Esophagus muscularis mucosa (tissue), 4 donors: ENCODE data around the gene MET. TPM values are rescaled to one million over a fixed set of nuclear protein-coding genes. Genes with fewer than 3 reads are reported as not detected.
A peak's percentile ranks its signal among the peaks of the same experiment; 100 is the strongest.
"Not testable (repeated sequence)": the region's sequence is repeated elsewhere in the genome, so short reads cannot be mapped to it uniquely, and the experiment has no call there.

Experiments
- DNase-seq: peaks from one replicate; pipeline ENCODE4 v3.0.0-alpha.2; 2017; ENCODE audit errors: extremely low spot score
- H3K27ac ChIP-seq, 4 donors: fragments of 200-600 bp; sonication (generic); replicated peaks in 1 of 4; 1 replicate in 3 of 4; 2 replicates in 1 of 4; pipeline ENCODE4 v1.5.1; 2016 to 2019; ENCODE audit warnings: mild to moderate bottlenecking in 1 of 4
- H3K27me3 ChIP-seq, 4 donors: fragments of 200-600 bp; sonication (generic); one replicate each; pipeline versions ENCODE4 v1.5.1 to v1.6.0; 2016 to 2019
- H3K36me3 ChIP-seq, 4 donors: fragments of 200-600 bp; sonication (generic); one replicate each; pipeline ENCODE4 v1.5.1; 2016 to 2019
- H3K4me1 ChIP-seq, 4 donors: fragments of 200-600 bp; sonication (generic); one replicate each; pipeline ENCODE4 v1.5.1; 2016 to 2019
- H3K4me3 ChIP-seq, 4 donors: fragments of 200-600 bp; sonication (generic); 1 replicate in 2 of 4; 2 replicates in 2 of 4; pipeline ENCODE4 v1.5.1; 2016 to 2019; ENCODE audit warnings: mild to moderate bottlenecking in 4 of 4, moderate library complexity in 1 of 4
- H3K9me3 ChIP-seq, 4 donors: fragments of 200-600 bp; sonication (generic); 1 replicate in 3 of 4; 2 replicates in 1 of 4; pipeline ENCODE4 v1.5.1; 2016 to 2019
- EP300 ChIP-seq: sonication (generic); formaldehyde crosslinking; IDR thresholded peaks from one replicate; pipeline ENCODE4 v1.6.1; 2017; ENCODE audit warnings: antibody characterized with exemption
- POLR2A ChIP-seq: fragments of 450-650 bp; IDR thresholded peaks from one replicate; pipeline ENCODE4 v1.6.1; 2017; ENCODE audit warnings: antibody characterized with exemption, moderate library complexity, mild to moderate bottlenecking, low read depth
- POLR2AphosphoS5 ChIP-seq, 2 donors: sonication (generic); formaldehyde crosslinking; IDR thresholded peaks; one replicate each; pipeline ENCODE4 v1.6.1; 2017; ENCODE audit warnings: antibody characterized with exemption in 2 of 2
- WGBS: methylation state at CpG from one replicate; pipeline ENCODE4 v1.1.5; 2018; 5-methylcytosine and 5-hydroxymethylcytosine counted together
- intact Hi-C: fragments of 100-400 bp; cut with DNase I; formaldehyde crosslinking; loops from one replicate; pipeline ENCODE4 v1.15.1; 2023
- total RNA-seq, 4 donors: library from RNA; depleted of rRNA; stranded (reverse); fragments of >200 nt; gene quantifications; one replicate each; pipeline versions ENCODE4 v1.1.0 to v1.2.1, GENCODE V29; 2016
- TF ChIP-seq, protein P1 (sequence below), 3 experiments: fragments of 200-600 bp in 2 of 3; fragments of 450-650 bp in 1 of 3; sonication (generic) in 2 of 3; IDR thresholded peaks; one replicate each; pipeline ENCODE4 v1.5.1; 2017 to 2019; ENCODE audit warnings: antibody characterized with exemption in 3 of 3, mild to moderate bottlenecking in 2 of 3, moderate library complexity in 1 of 3

Gene MET
- total RNA-seq, 4 donors from 2014 or later = 12.0 to 27.2 (median 15.7) TPM

DNA sequence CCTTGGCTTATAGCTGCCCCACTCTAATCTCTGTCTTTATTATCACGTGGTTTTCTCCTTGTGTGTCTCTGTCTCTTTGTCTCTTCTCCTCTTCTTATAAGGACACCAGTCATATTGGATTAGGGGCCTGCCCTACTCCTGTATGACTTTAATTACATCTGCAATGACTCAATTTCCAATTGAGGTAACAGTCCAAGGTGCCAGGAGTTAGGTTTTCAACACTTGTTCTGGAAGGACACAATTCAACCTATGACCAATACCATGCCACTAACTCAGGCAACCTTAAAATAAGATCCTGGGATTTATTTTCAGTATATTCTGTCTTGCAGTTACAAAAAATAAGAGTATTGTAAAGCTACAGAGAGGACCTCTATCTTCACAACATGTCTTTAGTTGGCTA lies 21.6 kb upstream of the MET start:
- H3K36me3 ChIP-seq = no peaks in the 10 kb centered on the region
- no peak for DNase-seq
- no peaks in the 10 kb centered on the region for H3K9me3 ChIP-seq
- 73% methylated on average over 1 of the region's 1 CpG for WGBS
- no peaks in the 10 kb centered on the region for H3K27me3 ChIP-seq
- no peak overlapping the region for H3K27ac ChIP-seq
- peaks cover 0 to 10% (median 3%) of the 10 kb centered on the region in 4 donors for H3K4me1 ChIP-seq
- H3K4me3 ChIP-seq = no peak overlapping the region
- intact Hi-C loops = no loop called here
- TF ChIP-seq POLR2A (no peak), EP300 (no peak), POLR2AphosphoS5 (IDR thresholded peaks at IDR 0.05) (no peak)
- TF ChIP-seq, protein P1, sequence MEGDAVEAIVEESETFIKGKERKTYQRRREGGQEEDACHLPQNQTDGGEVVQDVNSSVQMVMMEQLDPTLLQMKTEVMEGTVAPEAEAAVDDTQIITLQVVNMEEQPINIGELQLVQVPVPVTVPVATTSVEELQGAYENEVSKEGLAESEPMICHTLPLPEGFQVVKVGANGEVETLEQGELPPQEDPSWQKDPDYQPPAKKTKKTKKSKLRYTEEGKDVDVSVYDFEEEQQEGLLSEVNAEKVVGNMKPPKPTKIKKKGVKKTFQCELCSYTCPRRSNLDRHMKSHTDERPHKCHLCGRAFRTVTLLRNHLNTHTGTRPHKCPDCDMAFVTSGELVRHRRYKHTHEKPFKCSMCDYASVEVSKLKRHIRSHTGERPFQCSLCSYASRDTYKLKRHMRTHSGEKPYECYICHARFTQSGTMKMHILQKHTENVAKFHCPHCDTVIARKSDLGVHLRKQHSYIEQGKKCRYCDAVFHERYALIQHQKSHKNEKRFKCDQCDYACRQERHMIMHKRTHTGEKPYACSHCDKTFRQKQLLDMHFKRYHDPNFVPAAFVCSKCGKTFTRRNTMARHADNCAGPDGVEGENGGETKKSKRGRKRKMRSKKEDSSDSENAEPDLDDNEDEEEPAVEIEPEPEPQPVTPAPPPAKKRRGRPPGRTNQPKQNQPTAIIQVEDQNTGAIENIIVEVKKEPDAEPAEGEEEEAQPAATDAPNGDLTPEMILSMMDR (IDR thresholded peaks at IDR 0.05) = no peak

DNA sequence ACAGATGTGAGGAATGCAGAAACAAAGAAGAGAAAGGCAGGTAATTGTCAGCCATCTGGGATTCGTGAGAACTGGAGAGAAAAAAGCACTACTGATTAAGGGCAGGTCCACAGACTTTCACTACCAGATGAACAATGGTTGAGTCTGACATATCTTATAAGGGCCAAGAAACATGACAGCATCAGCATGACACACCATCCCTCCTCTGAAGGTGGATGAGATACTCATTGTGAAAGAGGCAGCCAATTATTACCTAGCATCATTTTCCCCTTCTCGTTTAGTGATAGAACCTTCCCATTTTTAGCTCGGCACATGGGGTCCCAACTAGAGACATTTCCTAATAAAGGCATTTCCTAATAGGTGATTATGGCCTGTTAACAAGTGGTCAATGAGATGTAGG lies 19.2 kb upstream of the MET start:
- H3K27ac ChIP-seq = peak overlapping the region in 2 of 4 donors; percentile 40 to 52
- no peaks in the 10 kb centered on the region for H3K27me3 ChIP-seq
- intact Hi-C loops = no loop called here
- H3K9me3 ChIP-seq = no peaks in the 10 kb centered on the region
- TF ChIP-seq, protein P1 (IDR thresholded peaks at IDR 0.05) = no peak
- no peak for TF ChIP-seq POLR2AphosphoS5 (IDR thresholded peaks at IDR 0.05)
- no peak for TF ChIP-seq EP300
- no peak for TF ChIP-seq POLR2A
- H3K4me3 ChIP-seq = no peak overlapping the region
- WGBS = 91% methylated on average over 3 of the region's 3 CpGs
- H3K4me1 ChIP-seq = peaks cover 0 to 10% (median 2%) of the 10 kb centered on the region in 4 donors
- H3K36me3 ChIP-seq = no peaks in the 10 kb centered on the region
- no peak for DNase-seq

DNA sequence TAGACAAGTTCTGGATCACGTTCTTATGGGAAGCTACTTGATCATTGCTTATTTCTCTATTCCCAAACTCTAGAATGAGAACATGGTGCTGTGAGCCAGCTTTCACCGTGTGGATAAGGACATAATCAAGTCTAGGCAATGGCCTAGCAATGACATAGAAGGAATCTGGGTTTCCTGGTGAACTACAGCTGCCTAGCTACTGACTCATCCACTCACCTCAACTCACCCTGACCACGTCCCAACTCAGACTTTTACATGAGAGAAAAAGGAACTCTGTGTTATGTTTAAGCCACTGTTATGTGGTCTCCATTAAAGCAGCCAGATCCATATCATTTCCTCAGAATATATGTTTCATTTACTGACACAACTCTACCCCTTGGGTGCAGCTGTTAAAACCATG lies 18.8 kb upstream of the MET start:
- WGBS = 41% methylated on average over 3 of the region's 3 CpGs
- intact Hi-C loops = no loop called here
- H3K9me3 ChIP-seq = no peaks in the 10 kb centered on the region
- peaks cover 0 to 10% (median 1%) of the 10 kb centered on the region in 4 donors for H3K4me1 ChIP-seq
- no peaks in the 10 kb centered on the region for H3K27me3 ChIP-seq
- H3K4me3 ChIP-seq = no peak overlapping the region
- TF ChIP-seq EP300 (no peak), POLR2AphosphoS5 (IDR thresholded peaks at IDR 0.05) (peak in 1 of 2 donors; percentile 33), POLR2A (no peak)
- TF ChIP-seq, protein P1 (IDR thresholded peaks at IDR 0.05) = no peak
- peak overlapping the region in 2 of 4 donors; percentile 40 to 52 for H3K27ac ChIP-seq
- no peak for DNase-seq
- H3K36me3 ChIP-seq = no peaks in the 10 kb centered on the region

DNA sequence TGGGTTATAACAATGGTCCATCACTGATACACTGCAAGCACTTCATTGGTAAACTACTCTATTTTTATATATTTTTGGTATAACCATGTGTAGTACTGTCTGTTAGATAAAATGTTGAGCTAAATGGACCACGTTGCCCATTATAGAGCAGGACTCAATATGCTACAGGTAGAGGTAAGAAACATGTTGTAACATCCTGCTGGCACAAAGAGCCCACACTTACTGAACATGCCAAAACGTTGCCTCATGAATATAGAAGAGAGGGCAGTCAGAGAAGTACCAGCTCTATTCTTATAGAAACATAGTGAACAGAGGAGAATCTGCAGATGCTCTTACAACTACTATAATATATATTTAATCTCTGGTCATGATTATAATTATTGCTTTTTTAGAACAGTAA lies 18.4 kb upstream of the MET start:
- Histone ChIP-seq H3K4me1 (peaks cover 0 to 10% (median 1%) of the 10 kb centered on the region in 4 donors), H3K4me3 (no peak overlapping the region), H3K9me3 (no peaks in the 10 kb centered on the region), H3K27ac (no peak overlapping the region), H3K27me3 (no peaks in the 10 kb centered on the region), H3K36me3 (no peaks in the 10 kb centered on the region)
- TF ChIP-seq POLR2AphosphoS5 (IDR thresholded peaks at IDR 0.05) (no peak), EP300 (no peak), POLR2A (no peak)
- TF ChIP-seq, protein P1 (IDR thresholded peaks at IDR 0.05) = no peak
- intact Hi-C loops = no loop called here
- WGBS = 75% methylated on average over 2 of the region's 2 CpGs
- DNase-seq = no peak

DNA sequence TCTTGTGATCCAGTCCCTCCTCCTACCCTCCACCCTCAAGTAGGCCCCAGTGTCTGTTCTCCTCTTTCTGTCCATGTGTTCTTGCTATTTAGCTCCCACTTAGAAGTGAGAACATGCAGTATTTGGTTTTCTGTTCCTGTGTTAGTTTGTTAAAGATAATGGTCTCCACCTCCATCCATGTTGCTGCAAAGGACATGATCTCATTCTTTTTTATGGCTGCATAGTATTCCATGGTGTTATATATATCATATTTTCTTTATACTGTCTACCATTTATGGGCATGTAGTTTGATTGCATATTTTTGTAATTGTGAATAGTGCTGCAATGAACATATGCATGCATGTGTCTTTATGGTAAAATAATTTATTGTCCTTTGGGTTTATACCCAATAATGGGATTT lies 12.7 kb upstream of the MET start:
- H3K27me3 ChIP-seq, H3K27ac ChIP-seq, H3K4me3 ChIP-seq, intact Hi-C loops, DNase-seq, H3K9me3 ChIP-seq, H3K4me1 ChIP-seq, H3K36me3 ChIP-seq: not testable (repeated sequence)
